CD1c-positive myeloid dendritic cell (primary cell): ENCODE measurements around the gene SLC9A9.
A peak's percentile ranks its signal among the peaks of the same experiment; 100 is the strongest.

ENCODE experiments used
- DNase-seq: peaks from one replicate; pipeline ENCODE4 v3.0.0-alpha.2; 2016; ENCODE audit errors: extremely low spot score

Gene SLC9A9

DNA sequence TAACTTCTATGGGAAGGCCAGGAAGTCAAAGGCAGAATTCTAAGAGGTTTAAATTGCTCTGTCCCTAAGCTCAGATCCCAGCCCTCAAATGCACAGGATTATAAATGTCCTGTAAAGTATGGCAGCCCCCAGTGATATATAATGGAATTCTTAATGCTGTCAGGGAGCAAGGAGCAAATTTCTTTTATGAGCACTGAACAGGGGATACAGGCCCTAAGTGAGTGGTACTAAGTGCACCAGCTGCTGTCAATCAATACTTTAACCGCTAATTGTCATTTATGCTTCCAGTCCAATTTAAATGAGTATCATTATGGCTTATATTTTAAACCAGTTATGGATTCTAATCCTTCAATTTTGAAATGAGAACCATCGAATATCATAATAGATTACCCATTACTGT, 4.7 kb downstream of the SLC9A9 start:
- DNase-seq: no peak

GRCh38 chr3:143840636-143841035, 7.6 kb downstream of the SLC9A9 start:
- no peak for DNase-seq

- no peak for DNase-seq
These were observed 8.3 kb downstream of the SLC9A9 start for GRCh38 chr3:143839980-143840379.

DNA sequence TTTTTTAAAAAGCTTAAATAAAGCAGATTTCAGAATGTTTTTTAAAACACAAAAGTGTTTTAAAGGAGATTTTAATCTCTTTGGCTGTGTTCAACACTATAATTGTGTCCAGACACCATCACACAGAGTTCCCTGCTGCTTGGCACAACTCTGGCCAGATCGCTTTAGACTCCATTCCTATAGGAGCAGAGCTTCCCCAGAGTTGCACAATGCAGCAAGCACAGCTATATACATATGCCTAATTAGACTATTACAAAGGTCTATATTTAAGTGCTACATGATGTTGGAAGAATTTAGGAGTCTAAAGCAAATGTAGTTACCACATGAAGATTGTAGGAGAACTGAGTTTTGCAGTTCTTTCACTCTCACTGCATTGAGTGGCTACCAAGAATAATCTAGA, 11.2 kb downstream of the SLC9A9 start:
- no peak for DNase-seq

GRCh38 chr3:143835312-143835711, 13.0 kb downstream of the SLC9A9 start:
- DNase-seq: no peak

DNA sequence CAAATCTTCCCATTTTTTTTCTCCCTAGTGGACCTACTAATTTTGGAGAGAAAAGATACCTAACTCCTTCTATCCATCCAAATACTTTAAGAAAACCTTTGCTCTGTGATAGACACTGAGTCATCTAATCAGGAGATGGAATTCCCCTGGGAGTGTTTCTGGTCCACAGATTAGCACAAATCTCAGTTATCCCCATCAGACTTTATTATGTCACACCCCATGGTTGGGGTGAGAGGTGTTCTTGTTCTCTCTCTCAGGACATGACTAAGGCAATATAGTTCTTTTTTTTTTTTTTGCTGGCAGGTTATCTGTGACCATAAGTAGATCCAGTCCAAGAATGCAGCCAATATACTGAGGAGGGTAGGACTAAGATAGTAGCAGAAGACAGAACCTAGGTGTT, 15.8 kb downstream of the SLC9A9 start:
- DNase-seq: no peak

GRCh38 chr3:143831994-143832393, 16.3 kb downstream of the SLC9A9 start:
- DNase-seq: no peak

GRCh38 chr3:143831208-143831607, 17.1 kb downstream of the SLC9A9 start:
- peak; percentile 75 for DNase-seq

GRCh38 chr3:143830786-143831185, 17.5 kb downstream of the SLC9A9 start:
- DNase-seq: no peak

DNA sequence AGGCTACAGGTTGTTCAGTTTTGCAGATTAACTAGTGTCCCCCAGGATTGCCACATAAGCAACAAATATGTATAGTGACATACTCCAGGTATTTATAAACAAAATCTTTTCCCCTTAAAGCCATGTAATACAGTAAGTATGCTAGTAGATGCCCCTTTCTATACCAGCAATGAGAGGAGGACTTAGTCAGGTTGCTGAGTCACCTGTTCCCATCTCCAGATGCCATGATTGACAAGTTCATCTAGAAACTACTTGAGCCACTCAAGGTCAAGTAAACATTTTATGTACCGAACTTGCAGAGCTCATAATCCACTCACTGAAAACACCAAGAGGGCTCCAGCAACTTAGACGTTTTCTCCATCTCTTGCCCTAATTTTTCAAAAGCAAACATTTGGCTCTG, 18.2 kb downstream of the SLC9A9 start:
- no peak for DNase-seq

DNA sequence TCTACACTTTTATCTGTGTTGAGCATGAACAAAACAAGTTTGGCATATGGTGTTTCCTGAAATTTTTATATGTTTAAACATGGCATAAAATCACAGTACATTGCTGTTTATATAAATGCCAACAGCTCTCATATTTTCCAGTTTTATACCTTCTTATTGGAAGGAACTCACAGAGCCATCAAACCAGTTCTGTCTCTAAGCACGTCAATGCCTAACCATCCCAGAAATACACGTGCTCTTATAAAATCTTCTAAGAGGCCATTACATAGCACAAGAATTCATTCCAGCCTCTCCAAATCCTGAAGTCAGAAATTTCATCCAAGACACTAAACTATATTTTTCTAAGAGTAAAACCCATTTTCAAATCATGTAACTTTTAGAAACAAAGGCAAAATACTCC, 20.8 kb downstream of the SLC9A9 start:
- no peak for DNase-seq

- peak; percentile 74 for DNase-seq
These were observed 22.0 kb downstream of the SLC9A9 start for GRCh38 chr3:143826296-143826695.

DNA sequence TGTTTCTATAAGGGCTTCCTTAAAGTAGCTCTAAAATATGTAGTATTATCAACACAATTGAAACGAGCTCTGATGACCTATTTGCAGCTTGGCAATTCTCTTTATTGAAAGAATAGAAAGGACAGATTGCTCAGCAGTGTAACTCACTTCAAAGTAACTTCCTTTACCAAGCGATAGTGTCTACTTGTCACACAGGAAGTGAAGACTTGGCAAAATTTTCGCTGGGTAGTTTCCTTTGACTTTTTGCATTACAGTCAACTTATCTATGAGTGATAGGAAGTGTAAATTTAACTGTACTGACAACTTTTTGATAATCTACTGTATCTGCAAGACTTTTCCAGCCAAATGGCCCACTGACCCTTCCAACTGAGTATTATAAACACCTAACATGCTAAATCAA, 22.8 kb downstream of the SLC9A9 start:
- peak; percentile 66 for DNase-seq

GRCh38 chr3:143824735-143825385, 23.4 kb downstream of the SLC9A9 start:
- DNase-seq: no peak

DNA sequence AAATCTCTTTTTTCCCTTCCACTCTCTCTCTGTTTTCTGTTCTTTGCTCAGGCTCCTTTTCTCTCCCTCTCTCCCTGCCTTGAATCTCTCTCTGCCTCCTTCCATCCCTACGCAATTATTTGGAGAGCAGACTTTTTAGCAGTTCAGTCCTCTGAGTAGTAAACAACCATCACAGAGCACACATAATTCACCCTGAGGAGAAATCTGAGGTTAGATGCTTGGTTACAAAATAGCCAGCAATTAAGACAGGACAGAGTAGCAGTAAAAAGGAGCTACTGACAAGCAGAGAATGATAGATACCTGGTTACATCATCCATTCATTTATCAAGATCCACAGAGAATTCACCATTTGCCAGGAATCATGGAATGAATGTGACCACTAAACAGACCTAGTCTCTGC, 25.5 kb downstream of the SLC9A9 start:
- DNase-seq: no peak

- no peak for DNase-seq
These were observed 25.9 kb downstream of the SLC9A9 start for GRCh38 chr3:143822374-143822773.

GRCh38 chr3:143821862-143822261, 26.4 kb downstream of the SLC9A9 start:
- peak; percentile 21 for DNase-seq

DNA sequence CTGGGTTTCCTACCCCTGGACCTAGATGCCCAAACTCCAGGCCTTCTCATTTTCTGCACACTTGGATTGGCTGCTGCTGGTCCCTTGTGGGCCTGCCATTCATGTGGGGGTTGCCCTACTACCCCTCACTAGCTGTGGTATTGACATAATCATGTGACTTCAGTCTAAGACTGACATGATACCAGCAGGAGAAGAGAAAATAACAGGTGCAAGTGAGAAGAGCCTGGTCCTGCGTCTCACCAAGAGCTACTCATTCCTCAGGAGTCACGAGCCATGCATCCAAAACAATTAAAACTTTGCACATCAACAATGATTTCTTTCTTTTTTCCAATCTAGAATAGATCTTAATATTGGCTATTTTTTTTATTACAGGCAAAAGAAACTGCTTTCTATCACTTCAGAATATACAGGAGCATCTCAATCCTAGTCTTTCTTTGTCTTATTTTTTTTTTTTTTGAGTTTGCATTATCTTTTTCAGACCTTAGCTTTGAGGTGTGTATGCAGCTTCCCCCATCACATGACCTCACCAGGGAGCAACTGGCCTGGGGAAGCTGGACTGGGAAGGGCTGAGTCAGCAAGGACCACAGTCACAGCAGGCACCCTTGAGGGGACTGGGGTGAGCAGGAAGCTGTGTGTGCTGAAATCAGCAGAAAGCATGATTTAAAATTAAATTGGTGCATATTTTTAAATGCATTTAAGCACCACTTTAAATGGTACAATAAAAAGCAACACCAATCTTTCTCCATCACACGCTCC, 27.6 kb downstream of the SLC9A9 start:
- DNase-seq: peak; percentile 31

DNA sequence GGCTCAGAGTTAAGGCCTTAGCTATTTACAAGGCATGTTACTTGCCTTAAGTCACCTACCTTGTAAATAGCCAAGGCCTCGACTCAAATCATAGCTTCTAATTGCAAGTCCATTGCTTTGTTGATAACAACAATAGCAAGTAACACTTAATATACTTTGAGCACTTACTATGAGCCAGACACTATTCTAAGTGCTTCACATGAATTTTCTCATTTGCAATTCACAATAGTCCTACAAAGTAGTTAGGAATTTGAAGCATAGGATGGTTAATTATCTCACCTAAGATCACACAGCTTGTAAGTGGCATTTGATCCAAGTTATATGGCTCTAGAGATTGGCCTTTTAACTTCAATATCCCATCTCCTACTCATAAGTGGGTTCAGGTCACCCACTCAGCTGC, 28.4 kb downstream of the SLC9A9 start:
- no peak for DNase-seq

- peak; percentile 80 for DNase-seq
These were observed 33.8 kb downstream of the SLC9A9 start for GRCh38 chr3:143814443-143814889.

DNA sequence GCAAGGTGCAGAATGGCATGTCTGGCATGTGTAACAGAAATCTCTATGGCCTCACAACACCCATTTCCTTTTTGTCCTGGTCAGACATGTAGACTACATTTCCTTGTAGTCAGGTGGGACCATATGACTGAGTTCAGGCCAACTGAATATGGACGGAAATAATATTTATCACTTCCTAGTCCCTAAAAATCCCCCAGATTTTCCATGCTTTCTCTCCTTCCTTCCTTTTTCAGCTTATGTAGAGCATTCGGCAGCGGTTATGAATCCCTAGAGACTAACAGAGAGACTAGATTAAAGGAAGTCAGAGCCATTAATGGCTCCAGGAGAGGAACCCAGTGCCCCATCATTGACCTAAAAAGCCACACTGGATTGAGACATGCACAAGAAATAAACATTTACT, 35.8 kb downstream of the SLC9A9 start:
- no peak for DNase-seq

- DNase-seq: no peak
These were observed 36.7 kb downstream of the SLC9A9 start for GRCh38 chr3:143811602-143812001.

GRCh38 chr3:143810953-143811265, 37.4 kb downstream of the SLC9A9 start:
- peak; percentile 10 for DNase-seq
